Endodermal cell (in vitro differentiated cells): Measurements from ENCODE around the gene APC. TPM values are rescaled to one million over a fixed set of nuclear protein-coding genes. Genes with fewer than 3 reads are reported as not detected.

Source experiments
- DNase-seq: peaks from one replicate; pipeline ENCODE4 v3.0.0-alpha.2; 2017
- H3K27ac ChIP-seq: 2 replicates; pipeline ENCODE4 v1.5.1; 2013; ENCODE audit warnings: mild to moderate bottlenecking, low read depth, low read length, moderate library complexity
- H3K27me3 ChIP-seq: 2 replicates; pipeline ENCODE4 v1.6.1; 2013; ENCODE audit warnings: mild to moderate bottlenecking, low read length, moderate library complexity; ENCODE audit not compliant: insufficient read depth, control insufficient read depth, poor library complexity, severe bottlenecking
- H3K36me3 ChIP-seq: 2 replicates; pipeline ENCODE4 v1.7.0; 2013; ENCODE audit warnings: mild to moderate bottlenecking, low read length, moderate library complexity; ENCODE audit not compliant: control insufficient read depth, insufficient read depth
- H3K4me1 ChIP-seq: one replicate; pipeline ENCODE4 v1.7.0; 2013; ENCODE audit warnings: low read length; ENCODE audit not compliant: control insufficient read depth, insufficient read depth
- H3K4me3 ChIP-seq: 2 replicates; pipeline ENCODE4 v1.5.1; 2013; ENCODE audit warnings: mild to moderate bottlenecking, low read length, moderate library complexity
- H3K9ac ChIP-seq: 2 replicates; pipeline ENCODE4 v1.6.1; 2013; ENCODE audit warnings: mild to moderate bottlenecking, low read length, moderate library complexity; ENCODE audit not compliant: poor library complexity, severe bottlenecking; ENCODE audit errors: extremely low read depth
- H3K9me3 ChIP-seq: 2 replicates; pipeline ENCODE4 v1.6.1; 2013; ENCODE audit warnings: mild to moderate bottlenecking, low read length, moderate library complexity; ENCODE audit not compliant: control insufficient read depth
- H3K27ac Mint-ChIP-seq: 2 replicates; pipeline ENCODE4 v1.8.0; 2020; ENCODE audit warnings: mixed read lengths
- H3K27me3 Mint-ChIP-seq: 2 replicates; pipeline ENCODE4 v1.8.0; 2021; ENCODE audit warnings: mild to moderate bottlenecking, mixed read lengths; ENCODE audit not compliant: insufficient read depth
- H3K36me3 Mint-ChIP-seq: 2 replicates; pipeline ENCODE4 v1.8.0; 2020; ENCODE audit warnings: low read depth, mixed read lengths
- H3K4me1 Mint-ChIP-seq: 2 replicates; pipeline ENCODE4 v1.8.0; 2020; ENCODE audit warnings: mixed read lengths
- H3K4me3 Mint-ChIP-seq: 2 replicates; pipeline ENCODE4 v1.8.0; 2020; ENCODE audit warnings: mild to moderate bottlenecking, moderate library complexity, mixed read lengths
- H3K9me3 Mint-ChIP-seq: 2 replicates; pipeline ENCODE4 v1.8.0; 2020; ENCODE audit warnings: mild to moderate bottlenecking, mixed read lengths
- whole genome bisulfite sequencing, 2 experiments: methylation state at CpG; one replicate each; pipeline versions ENCODE4 v1.1.5 to v1.1.7; 2013; ENCODE audit warnings: missing lambda C conversion rate in 2 of 2, mixed read lengths in 1 of 2; ENCODE audit not compliant: insufficient coverage in 1 of 2, insufficient read length in 1 of 2; 5-methylcytosine and 5-hydroxymethylcytosine counted together
- total RNA-seq, 2 donors: library from RNA; stranded (reverse); fragmentation: NEBNext Ultra II Directional in 1 of 2; extraction: Animal tissue kit (Norgen Biotek cat#: 25700) in 1 of 2; gene quantifications; 2 replicates in 1 of 2; 3 replicates in 1 of 2; pipeline ENCODE4 v1.2.1, GENCODE V29; 2021
- TF ChIP-seq, protein P1 (sequence below): fragments of 200-600 bp; sonication (generic); conservative IDR thresholded peaks from 2 replicates; pipeline ENCODE4 v1.5.0; 2021; ENCODE audit warnings: antibody characterized with exemption, mild to moderate bottlenecking

APC gene
- total RNA-seq, 2 donors from 2014 or later: 66.3 to 87.6 TPM

- H3K4me1 Mint-ChIP-seq: peaks cover 9% of the 10 kb centered on the region
- no peak overlapping the region for H3K9ac ChIP-seq
- no peak overlapping the region for H3K4me3 Mint-ChIP-seq
- no peak overlapping the region for H3K27ac ChIP-seq
- no peak overlapping the region for H3K4me3 ChIP-seq
- H3K27ac Mint-ChIP-seq: no peak overlapping the region
- no peaks in the 10 kb centered on the region for H3K27me3 ChIP-seq
- no peaks in the 10 kb centered on the region for H3K9me3 Mint-ChIP-seq
- 97 to 100% methylated on average over 6 of the region's 6 CpGs for WGBS, 2 experiments
- DNase-seq: no peak
- H3K36me3 Mint-ChIP-seq: peaks cover 47% of the 10 kb centered on the region
- H3K27me3 Mint-ChIP-seq: no peaks in the 10 kb centered on the region
- H3K36me3 ChIP-seq: peaks cover 92% of the 10 kb centered on the region
- TF ChIP-seq, protein P1, sequence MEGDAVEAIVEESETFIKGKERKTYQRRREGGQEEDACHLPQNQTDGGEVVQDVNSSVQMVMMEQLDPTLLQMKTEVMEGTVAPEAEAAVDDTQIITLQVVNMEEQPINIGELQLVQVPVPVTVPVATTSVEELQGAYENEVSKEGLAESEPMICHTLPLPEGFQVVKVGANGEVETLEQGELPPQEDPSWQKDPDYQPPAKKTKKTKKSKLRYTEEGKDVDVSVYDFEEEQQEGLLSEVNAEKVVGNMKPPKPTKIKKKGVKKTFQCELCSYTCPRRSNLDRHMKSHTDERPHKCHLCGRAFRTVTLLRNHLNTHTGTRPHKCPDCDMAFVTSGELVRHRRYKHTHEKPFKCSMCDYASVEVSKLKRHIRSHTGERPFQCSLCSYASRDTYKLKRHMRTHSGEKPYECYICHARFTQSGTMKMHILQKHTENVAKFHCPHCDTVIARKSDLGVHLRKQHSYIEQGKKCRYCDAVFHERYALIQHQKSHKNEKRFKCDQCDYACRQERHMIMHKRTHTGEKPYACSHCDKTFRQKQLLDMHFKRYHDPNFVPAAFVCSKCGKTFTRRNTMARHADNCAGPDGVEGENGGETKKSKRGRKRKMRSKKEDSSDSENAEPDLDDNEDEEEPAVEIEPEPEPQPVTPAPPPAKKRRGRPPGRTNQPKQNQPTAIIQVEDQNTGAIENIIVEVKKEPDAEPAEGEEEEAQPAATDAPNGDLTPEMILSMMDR: no peak
- no peaks in the 10 kb centered on the region for H3K9me3 ChIP-seq
- peaks cover 3% of the 10 kb centered on the region for H3K4me1 ChIP-seq
Measured at GRCh38 chr5:112800891-112801290, 63.2 kb downstream of the APC start.

GRCh38 chr5:112811023-112811422 is 73.3 kb downstream of the APC start:
- peaks cover 61% of the 10 kb centered on the region for H3K36me3 Mint-ChIP-seq

GRCh38 chr5:112812549-112812948 is 74.9 kb downstream of the APC start:
- DNase-seq: no peak
- Histone ChIP-seq H3K36me3 (peaks cover 88% of the 10 kb centered on the region), H3K9me3 (no peaks in the 10 kb centered on the region), H3K4me1 (no peaks in the 10 kb centered on the region), H3K9ac (no peak overlapping the region), H3K4me3 (no peak overlapping the region), H3K27me3 (no peaks in the 10 kb centered on the region), H3K27ac (no peak overlapping the region)
- Mint-ChIP-seq H3K36me3 (peaks cover 68% of the 10 kb centered on the region), H3K4me1 (no peaks in the 10 kb centered on the region), H3K9me3 (no peaks in the 10 kb centered on the region), H3K27me3 (no peaks in the 10 kb centered on the region), H3K27ac (peak overlapping the region; percentile 4), H3K4me3 (no peak overlapping the region)
- 100% methylated on average over 1 of the region's 1 CpG; no CpG with 5 or more reads in 1 of the 2 experiments for WGBS, 2 experiments
- TF ChIP-seq, protein P1: no peak

More at GRCh38 chr5:112811023-112811422, 73.3 kb downstream of the APC start:
- 90 to 96% methylated on average over 1 of the region's 1 CpG for WGBS, 2 experiments
- H3K27ac Mint-ChIP-seq: no peak overlapping the region
- no peaks in the 10 kb centered on the region for H3K9me3 Mint-ChIP-seq
- Histone ChIP-seq H3K4me3 (no peak overlapping the region), H3K36me3 (peaks cover 85% of the 10 kb centered on the region), H3K4me1 (no peaks in the 10 kb centered on the region), H3K9me3 (no peaks in the 10 kb centered on the region), H3K27me3 (no peaks in the 10 kb centered on the region), H3K9ac (no peak overlapping the region), H3K27ac (no peak overlapping the region)
- H3K4me3 Mint-ChIP-seq: no peak overlapping the region
- no peaks in the 10 kb centered on the region for H3K4me1 Mint-ChIP-seq
- no peak for DNase-seq
- H3K27me3 Mint-ChIP-seq: no peaks in the 10 kb centered on the region
- TF ChIP-seq, protein P1: no peak
